BE2C (cell line): ENCODE results near the gene MED13.

Source experiments
- DNase-seq: peaks from one replicate; pipeline ENCODE4 v3.0.0-alpha.2; 2020
- H3K27me3 ChIP-seq: fragments of 250-450 bp; sonication (Bioruptor Pico); 2 replicates; pipeline ENCODE4 v1.5.1; 2020; ENCODE audit warnings: mild to moderate bottlenecking
- H3K36me3 ChIP-seq: fragments of 250-450 bp; sonication (Bioruptor Pico); 2 replicates; pipeline ENCODE4 v1.5.1; 2020; ENCODE audit warnings: mild to moderate bottlenecking
- H3K4me1 ChIP-seq: fragments of 250-450 bp; sonication (Bioruptor Pico); 2 replicates; pipeline ENCODE4 v1.5.1; 2020
- H3K4me3 ChIP-seq: 2 replicates; pipeline ENCODE4 v1.5.1; 2011; ENCODE audit warnings: low read depth, low read length
- H3K9me3 ChIP-seq: fragments of 250-450 bp; sonication (Bioruptor Pico); 2 replicates; pipeline ENCODE4 v1.5.1; 2020
- TF ChIP-seq, protein P1 (sequence below): IDR thresholded peaks from 2 replicates; pipeline ENCODE4 v1.5.1; 2012; ENCODE audit warnings: mild to moderate bottlenecking, low read depth, low read length

The MED13 gene

DNA sequence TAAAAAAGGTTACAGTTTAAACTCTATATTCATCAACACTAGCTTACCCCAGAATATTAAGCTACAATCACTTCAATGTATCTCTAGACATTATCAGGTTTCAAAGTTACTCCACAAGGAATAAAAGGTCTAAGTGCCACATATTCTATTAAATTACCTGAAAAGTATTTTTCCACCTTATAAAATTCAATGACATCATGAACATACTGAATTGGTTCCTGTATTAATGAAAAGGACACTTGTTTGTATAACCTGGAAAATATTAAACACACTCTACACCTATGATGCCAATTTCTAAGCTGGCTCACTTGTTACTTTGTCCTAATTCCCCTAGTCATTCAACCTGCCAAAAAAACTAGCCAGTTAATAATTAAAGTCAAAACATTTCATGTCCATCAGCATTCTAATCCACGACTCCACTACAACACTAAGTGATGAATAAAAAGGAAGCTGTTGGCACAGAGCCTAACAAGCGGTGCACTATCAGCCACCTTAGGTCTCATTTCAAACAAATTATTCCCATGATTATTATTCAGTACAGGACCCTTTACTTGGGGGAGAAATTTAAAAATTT is 12.2 kb downstream of the MED13 start:
- Histone ChIP-seq H3K4me3 (no peak overlapping the region), H3K9me3 (no peaks in the 10 kb centered on the region), H3K36me3 (peaks cover 81% of the 10 kb centered on the region), H3K4me1 (no peaks in the 10 kb centered on the region), H3K27me3 (no peaks in the 10 kb centered on the region)
- TF ChIP-seq, protein P1, sequence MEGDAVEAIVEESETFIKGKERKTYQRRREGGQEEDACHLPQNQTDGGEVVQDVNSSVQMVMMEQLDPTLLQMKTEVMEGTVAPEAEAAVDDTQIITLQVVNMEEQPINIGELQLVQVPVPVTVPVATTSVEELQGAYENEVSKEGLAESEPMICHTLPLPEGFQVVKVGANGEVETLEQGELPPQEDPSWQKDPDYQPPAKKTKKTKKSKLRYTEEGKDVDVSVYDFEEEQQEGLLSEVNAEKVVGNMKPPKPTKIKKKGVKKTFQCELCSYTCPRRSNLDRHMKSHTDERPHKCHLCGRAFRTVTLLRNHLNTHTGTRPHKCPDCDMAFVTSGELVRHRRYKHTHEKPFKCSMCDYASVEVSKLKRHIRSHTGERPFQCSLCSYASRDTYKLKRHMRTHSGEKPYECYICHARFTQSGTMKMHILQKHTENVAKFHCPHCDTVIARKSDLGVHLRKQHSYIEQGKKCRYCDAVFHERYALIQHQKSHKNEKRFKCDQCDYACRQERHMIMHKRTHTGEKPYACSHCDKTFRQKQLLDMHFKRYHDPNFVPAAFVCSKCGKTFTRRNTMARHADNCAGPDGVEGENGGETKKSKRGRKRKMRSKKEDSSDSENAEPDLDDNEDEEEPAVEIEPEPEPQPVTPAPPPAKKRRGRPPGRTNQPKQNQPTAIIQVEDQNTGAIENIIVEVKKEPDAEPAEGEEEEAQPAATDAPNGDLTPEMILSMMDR = no peak
- DNase-seq = no peak

DNA sequence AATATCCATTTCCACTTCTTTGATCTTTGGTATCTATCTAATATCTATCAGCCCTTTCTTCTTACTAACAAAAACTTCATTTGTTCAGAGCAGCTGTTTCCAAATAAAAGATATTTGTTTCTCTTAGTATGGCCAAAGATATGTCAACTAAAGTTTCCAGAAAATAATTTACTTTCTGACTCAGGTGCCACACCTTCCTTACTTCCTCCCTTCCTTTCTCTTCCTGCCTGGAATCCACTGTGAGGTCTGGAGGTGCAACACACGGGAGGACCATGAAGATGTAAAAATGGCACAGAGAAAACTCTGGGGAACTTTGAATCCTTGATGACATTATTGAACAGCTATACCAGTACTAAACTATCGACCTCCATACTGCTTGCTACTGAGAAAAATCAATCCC is 14.0 kb downstream of the MED13 start:
- H3K9me3 ChIP-seq = no peaks in the 10 kb centered on the region
- TF ChIP-seq, protein P1 = no peak

DNA sequence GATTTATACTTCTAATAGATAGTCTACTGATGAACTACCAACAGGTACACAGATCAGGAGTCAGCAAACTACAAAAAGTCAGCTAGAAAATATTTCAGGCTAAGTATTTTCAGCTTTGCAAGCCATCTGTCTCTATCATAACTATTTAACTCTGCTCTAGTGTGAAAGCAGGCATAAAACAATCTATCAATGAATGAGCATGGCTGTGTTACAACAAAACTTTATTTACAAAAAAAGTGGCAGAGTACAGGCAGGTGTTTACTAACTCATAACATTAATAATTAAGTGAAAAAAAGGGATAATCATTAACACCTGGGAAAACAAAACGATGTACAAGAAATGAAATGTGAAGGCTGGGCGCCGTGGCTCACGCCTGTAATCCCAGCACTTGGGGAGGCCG is 15.8 kb downstream of the MED13 start:
- no peak for DNase-seq
- H3K27me3 ChIP-seq = no peaks in the 10 kb centered on the region
- H3K4me3 ChIP-seq = no peak overlapping the region
- H3K4me1 ChIP-seq = no peaks in the 10 kb centered on the region
- TF ChIP-seq, protein P1 = no peak
- peaks cover 83% of the 10 kb centered on the region for H3K36me3 ChIP-seq
- H3K9me3 ChIP-seq = no peaks in the 10 kb centered on the region

More for the DNA sequence above, 14.0 kb downstream of the MED13 start:
- peaks cover 80% of the 10 kb centered on the region for H3K36me3 ChIP-seq
- H3K4me1 ChIP-seq = no peaks in the 10 kb centered on the region
- no peak for DNase-seq
- no peaks in the 10 kb centered on the region for H3K27me3 ChIP-seq
- no peak overlapping the region for H3K4me3 ChIP-seq

DNA sequence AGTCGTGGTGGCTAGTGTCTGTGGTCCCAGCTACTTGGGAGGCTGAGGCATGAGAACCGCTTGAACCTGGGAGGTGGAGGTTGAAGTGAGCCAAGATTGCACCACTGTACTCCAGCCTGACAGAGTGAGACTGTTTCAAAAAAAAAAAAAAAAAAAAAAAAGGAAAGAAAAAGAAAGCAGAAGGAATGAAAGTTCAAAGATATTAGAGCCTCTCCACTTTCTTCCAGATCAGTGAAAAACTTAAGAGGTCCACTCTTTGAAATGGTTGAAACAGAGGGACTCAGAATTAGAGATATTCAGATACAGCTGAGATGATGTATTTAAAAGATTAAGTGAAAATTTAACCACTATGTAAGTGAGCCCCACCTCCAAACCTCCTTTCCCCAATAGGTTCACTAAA is 16.8 kb downstream of the MED13 start:
- Histone ChIP-seq H3K27me3 (no peaks in the 10 kb centered on the region), H3K36me3 (peaks cover 78% of the 10 kb centered on the region), H3K4me3 (no peak overlapping the region), H3K4me1 (no peaks in the 10 kb centered on the region), H3K9me3 (no peaks in the 10 kb centered on the region)
- TF ChIP-seq, protein P1 = no peak
- DNase-seq = no peak

DNA sequence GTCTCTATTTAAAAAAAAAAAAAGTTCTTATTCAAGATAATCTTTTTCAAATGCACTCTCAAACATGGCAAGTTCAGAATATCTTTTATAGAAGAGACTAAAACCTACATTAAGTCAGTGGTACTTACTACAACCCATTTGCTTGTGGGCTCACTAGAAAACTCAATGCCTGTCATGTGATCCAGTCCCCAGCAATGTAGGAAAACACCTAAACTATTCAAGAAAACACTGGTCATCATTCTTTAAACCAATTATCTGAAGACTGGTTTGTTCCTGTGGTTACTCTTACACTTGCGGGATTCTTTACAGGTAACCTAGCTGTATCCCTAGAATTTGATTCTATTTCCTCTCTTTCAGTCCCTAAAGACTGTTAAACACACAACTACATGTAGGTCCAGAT is 19.6 kb downstream of the MED13 start:
- H3K4me1 ChIP-seq = no peaks in the 10 kb centered on the region
- H3K4me3 ChIP-seq = no peak overlapping the region
- peaks cover 72% of the 10 kb centered on the region for H3K36me3 ChIP-seq
- no peaks in the 10 kb centered on the region for H3K9me3 ChIP-seq
- TF ChIP-seq, protein P1 = no peak
- no peak for DNase-seq
- no peaks in the 10 kb centered on the region for H3K27me3 ChIP-seq

DNA sequence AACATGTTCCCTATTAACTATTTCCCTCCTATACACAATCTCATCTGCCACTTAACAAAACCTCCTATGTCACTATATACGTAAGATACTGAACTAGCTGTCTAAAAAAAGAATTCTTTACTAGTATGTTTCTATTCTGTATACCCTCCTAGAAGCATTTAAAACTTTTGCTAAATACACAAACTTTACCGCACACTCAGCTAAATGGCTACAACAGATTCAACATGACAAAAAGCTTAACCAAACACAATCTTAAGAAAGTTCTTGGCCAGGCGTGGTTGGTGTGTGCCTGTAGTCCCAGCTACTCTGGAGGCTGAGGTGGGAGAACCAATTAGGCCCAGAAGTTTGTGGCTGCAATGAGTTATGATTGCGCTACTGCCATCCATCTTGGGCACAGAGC is 20.0 kb downstream of the MED13 start:
- TF ChIP-seq, protein P1 = no peak
- no peaks in the 10 kb centered on the region for H3K4me1 ChIP-seq
- no peak for DNase-seq
- no peaks in the 10 kb centered on the region for H3K27me3 ChIP-seq
- no peaks in the 10 kb centered on the region for H3K9me3 ChIP-seq
- H3K4me3 ChIP-seq = no peak overlapping the region
- peaks cover 72% of the 10 kb centered on the region for H3K36me3 ChIP-seq
